Astrocyte (in vitro differentiated cells and primary cell): ENCODE measurements around the gene PRAMEF12. TPM values are rescaled to one million over a fixed set of nuclear protein-coding genes. Genes with fewer than 3 reads are reported as not detected.

ENCODE experiments used
- DNase-seq: peaks from one replicate; pipeline ENCODE4 v3.0.0-alpha.2; 2010; ENCODE audit warnings: low read depth
- FAIRE-seq: peaks from 2 replicates; lab custom pipeline; 2011; peaks lifted over from hg19 to GRCh38; lab: Jason Lieb, UNC
- H2AFZ ChIP-seq: 2 replicates; pipeline ENCODE4 v1.6.0; 2012; ENCODE audit warnings: low read depth, low read length, inconsistent platforms
- H3K27ac ChIP-seq: 2 replicates; pipeline ENCODE4 v1.5.1; 2011; ENCODE audit warnings: low read depth, low read length, inconsistent platforms
- H3K27me3 ChIP-seq: 2 replicates; pipeline ENCODE4 v1.6.0; 2011; ENCODE audit warnings: low read length, inconsistent platforms; ENCODE audit not compliant: insufficient read depth
- H3K36me3 ChIP-seq: 2 replicates; pipeline ENCODE4 v1.5.1; 2011; ENCODE audit warnings: low read length, inconsistent platforms; ENCODE audit not compliant: insufficient read depth
- H3K4me1 ChIP-seq: 2 replicates; pipeline ENCODE4 v1.5.1; 2011; ENCODE audit warnings: low read length, inconsistent platforms; ENCODE audit not compliant: insufficient read depth
- H3K4me2 ChIP-seq: 2 replicates; pipeline ENCODE4 v1.6.0; 2012; ENCODE audit warnings: low read length, inconsistent platforms
- H3K4me3 ChIP-seq: 2 replicates; pipeline ENCODE4 v1.5.1; 2011; ENCODE audit warnings: low read depth, mild to moderate bottlenecking, low read length, inconsistent platforms; ENCODE audit not compliant: insufficient read depth
- H3K79me2 ChIP-seq: 2 replicates; pipeline ENCODE4 v1.6.0; 2012; ENCODE audit warnings: mild to moderate bottlenecking, low read length, inconsistent platforms; ENCODE audit not compliant: insufficient read depth
- H3K9ac ChIP-seq: 2 replicates; pipeline ENCODE4 v1.6.0; 2012; ENCODE audit warnings: mild to moderate bottlenecking, low read length, inconsistent platforms
- H3K9me3 ChIP-seq: 2 replicates; pipeline ENCODE4 v1.5.1; 2012; ENCODE audit warnings: low read depth, mild to moderate bottlenecking, low read length, inconsistent platforms; ENCODE audit not compliant: insufficient read depth
- H4K20me1 ChIP-seq: 2 replicates; pipeline ENCODE4 v1.6.0; 2012; ENCODE audit warnings: low read length, inconsistent platforms; ENCODE audit not compliant: insufficient read depth
- H3K27ac Mint-ChIP-seq: one replicate; pipeline ENCODE4 v1.8.0; 2021; ENCODE audit warnings: mild to moderate bottlenecking, mixed read lengths; ENCODE audit not compliant: unreplicated experiment
- H3K27me3 Mint-ChIP-seq: one replicate; pipeline ENCODE4 v1.8.0; 2021; ENCODE audit warnings: low read depth, mixed read lengths; ENCODE audit not compliant: unreplicated experiment
- H3K36me3 Mint-ChIP-seq: one replicate; pipeline ENCODE4 v1.8.0; 2021; ENCODE audit warnings: low read depth, mixed read lengths; ENCODE audit not compliant: unreplicated experiment
- H3K4me1 Mint-ChIP-seq: one replicate; pipeline ENCODE4 v1.8.0; 2021; ENCODE audit warnings: low read depth, mixed read lengths; ENCODE audit not compliant: unreplicated experiment
- H3K4me3 Mint-ChIP-seq: one replicate; pipeline ENCODE4 v1.8.0; 2021; ENCODE audit warnings: mild to moderate bottlenecking, moderate library complexity, mixed read lengths; ENCODE audit not compliant: unreplicated experiment
- H3K9me3 Mint-ChIP-seq: one replicate; pipeline ENCODE4 v1.8.0; 2021; ENCODE audit warnings: mild to moderate bottlenecking, mixed read lengths; ENCODE audit not compliant: unreplicated experiment
- CTCF ChIP-seq: IDR thresholded peaks from 2 replicates; pipeline ENCODE4 v1.5.1; 2011; ENCODE audit warnings: low read depth, mild to moderate bottlenecking, inconsistent platforms, low read length, moderate library complexity; ENCODE audit not compliant: insufficient read depth
- EZH2 ChIP-seq: IDR thresholded peaks from 2 replicates; pipeline ENCODE4 v1.6.1; 2012; ENCODE audit warnings: mild to moderate bottlenecking, low read length, inconsistent platforms; ENCODE audit not compliant: insufficient read depth
- total RNA-seq: library from RNA; stranded (reverse); gene quantifications from 2 replicates; pipeline ENCODE4 v1.2.1, GENCODE V29; 2021

PRAMEF12 gene
- total RNA-seq, 1 donor from 2014 or later = 0.16 TPM

- Histone ChIP-seq H3K4me2 (no peak overlapping the region), H3K36me3 (no peaks in the 10 kb centered on the region), H3K4me3 (no peak overlapping the region), H3K79me2 (no peaks in the 10 kb centered on the region), H4K20me1 (no peaks in the 10 kb centered on the region), H3K27me3 (no peaks in the 10 kb centered on the region), H3K9me3 (peaks cover 3% of the 10 kb centered on the region), H2AFZ (no peak overlapping the region), H3K27ac (no peak overlapping the region), H3K4me1 (no peaks in the 10 kb centered on the region), H3K9ac (no peak overlapping the region)
- FAIRE-seq = no peak
- H3K27ac Mint-ChIP-seq = no peak overlapping the region
- H3K9me3 Mint-ChIP-seq = peaks cover 7% of the 10 kb centered on the region
- DNase-seq = no peak
- TF ChIP-seq CTCF (no peak), EZH2 (no peak)
- H3K27me3 Mint-ChIP-seq = peaks cover 6% of the 10 kb centered on the region
- H3K36me3 Mint-ChIP-seq = no peaks in the 10 kb centered on the region
- no peak overlapping the region for H3K4me3 Mint-ChIP-seq
- H3K4me1 Mint-ChIP-seq = peaks cover 2% of the 10 kb centered on the region
Measured at GRCh38 chr1:12741946-12742345, 31.6 kb upstream of the PRAMEF12 start.

- FAIRE-seq = no peak
- Histone ChIP-seq H3K9ac (no peak overlapping the region), H3K27me3 (no peaks in the 10 kb centered on the region), H2AFZ (no peak overlapping the region), H3K9me3 (peaks cover 4% of the 10 kb centered on the region), H3K4me2 (no peak overlapping the region), H3K27ac (no peak overlapping the region), H4K20me1 (no peaks in the 10 kb centered on the region), H3K4me3 (no peak overlapping the region), H3K36me3 (no peaks in the 10 kb centered on the region), H3K4me1 (no peaks in the 10 kb centered on the region), H3K79me2 (no peaks in the 10 kb centered on the region)
- H3K4me3 Mint-ChIP-seq = no peak overlapping the region
- H3K9me3 Mint-ChIP-seq = peaks cover 9% of the 10 kb centered on the region
- H3K4me1 Mint-ChIP-seq = peaks cover 2% of the 10 kb centered on the region
- no peak for TF ChIP-seq EZH2
- TF ChIP-seq CTCF = no peak
- peaks cover 6% of the 10 kb centered on the region for H3K27me3 Mint-ChIP-seq
- no peak for DNase-seq
- H3K27ac Mint-ChIP-seq = peak overlapping the region; percentile 75
- H3K36me3 Mint-ChIP-seq = no peaks in the 10 kb centered on the region
Measured at GRCh38 chr1:12745126-12745991, 28.2 kb upstream of the PRAMEF12 start.

GRCh38 chr1:12745992-12746323, 27.6 kb upstream of the PRAMEF12 start, which contains the start of gene CFAP107:
Gene CFAP107 (plus strand): TSS chr1:12746200. CDS start chr1:12746431, 231 bp downstream.
- Histone ChIP-seq H2AFZ (no peak within 1 kb of the TSS), H3K27ac (no peak within 1 kb of the TSS), H3K79me2 (no peaks in the 10 kb centered on the region), H3K36me3 (no peaks in the 10 kb centered on the region), H3K4me3 (no peak within 1 kb of the TSS), H3K27me3 (no peaks in the 10 kb centered on the region), H3K4me1 (no peaks in the 10 kb centered on the region), H3K4me2 (no peak within 1 kb of the TSS), H3K9ac (no peak within 1 kb of the TSS), H4K20me1 (no peaks in the 10 kb centered on the region), H3K9me3 (peaks cover 4% of the 10 kb centered on the region)
- Mint-ChIP-seq H3K27me3 (peaks cover 6% of the 10 kb centered on the region), H3K9me3 (peaks cover 9% of the 10 kb centered on the region), H3K36me3 (no peaks in the 10 kb centered on the region), H3K4me1 (peaks cover 2% of the 10 kb centered on the region), H3K27ac (peak within 1 kb of the TSS; percentile 75), H3K4me3 (no peak within 1 kb of the TSS)
- no peak for TF ChIP-seq EZH2
- TF ChIP-seq CTCF = no peak
- FAIRE-seq (no peak), DNase-seq (no peak)
